GM23338 (cell line): ENCODE data around the gene C2CD3. TPM values are rescaled to one million over a fixed set of nuclear protein-coding genes. Genes with fewer than 3 reads are reported as not detected.
A peak's percentile ranks its signal among the peaks of the same experiment; 100 is the strongest.

Experiments used
- ATAC-seq: fragments of 200-7000 bp; cut with Tn5 transposase; 3 replicates; pipeline ENCODE4 v1.9.1; 2020
- DNase-seq: peaks from one replicate; pipeline ENCODE4 v3.0.0-alpha.2; 2015; ENCODE audit warnings: low spot score
- H2AFZ ChIP-seq: fragments of 200-600 bp; sonication (generic); 2 replicates; pipeline ENCODE4 v1.8.0; 2016; ENCODE audit warnings: antibody characterized with exemption, mild to moderate bottlenecking, moderate library complexity
- H3F3A ChIP-seq: fragments of 200-600 bp; sonication (generic); replicated peaks from 2 replicates; pipeline ENCODE4 v1.8.0; 2017; ENCODE audit warnings: antibody characterized with exemption, mixed run types, low read depth
- H3K27ac ChIP-seq: fragments of 200-600 bp; sonication (generic); 2 replicates; pipeline ENCODE4 v1.6.1; 2016; ENCODE audit warnings: low read depth
- H3K27me3 ChIP-seq: fragments of 200-600 bp; sonication (generic); 2 replicates; pipeline ENCODE4 v1.8.0; 2016; ENCODE audit warnings: mild to moderate bottlenecking, mixed run types, moderate library complexity; ENCODE audit not compliant: insufficient read depth
- H3K36me3 ChIP-seq: fragments of 200-600 bp; sonication (generic); 2 replicates; pipeline ENCODE4 v1.8.0; 2016; ENCODE audit warnings: mild to moderate bottlenecking; ENCODE audit not compliant: insufficient read depth
- H3K4me1 ChIP-seq: fragments of 200-600 bp; sonication (generic); 2 replicates; pipeline ENCODE4 v1.8.0; 2016; ENCODE audit warnings: mild to moderate bottlenecking, moderate library complexity; ENCODE audit not compliant: insufficient read depth
- H3K4me2 ChIP-seq: fragments of 200-600 bp; sonication (generic); 2 replicates; pipeline ENCODE4 v1.7.1; 2017; ENCODE audit warnings: mixed run types
- H3K4me3 ChIP-seq: fragments of 200-600 bp; sonication (generic); 2 replicates; pipeline ENCODE4 v1.6.1; 2016; ENCODE audit warnings: mixed run types
- H3K79me2 ChIP-seq: fragments of 200-600 bp; sonication (generic); replicated peaks from 2 replicates; pipeline ENCODE4 v1.8.0; 2017; ENCODE audit warnings: mild to moderate bottlenecking; ENCODE audit not compliant: insufficient read depth
- H3K9me2 ChIP-seq: fragments of 200-600 bp; sonication (generic); 2 replicates; pipeline ENCODE4 v1.8.0; 2017; ENCODE audit not compliant: insufficient read depth
- H4K20me1 ChIP-seq: fragments of 200-600 bp; sonication (generic); replicated peaks from 2 replicates; pipeline ENCODE4 v1.8.0; 2017; ENCODE audit warnings: mild to moderate bottlenecking; ENCODE audit not compliant: insufficient read depth
- H3K27ac Mint-ChIP-seq: 2 replicates; pipeline ENCODE4 v1.8.0; 2020; ENCODE audit warnings: inconsistent platforms, mild to moderate bottlenecking, moderate library complexity, mixed read lengths
- H3K27me3 Mint-ChIP-seq: 3 replicates; pipeline ENCODE4 v1.8.0; 2022; ENCODE audit warnings: low read depth, mild to moderate bottlenecking, moderate library complexity, mixed read lengths, inconsistent platforms; ENCODE audit not compliant: insufficient read depth, poor library complexity
- H3K36me3 Mint-ChIP-seq: 3 replicates; pipeline ENCODE4 v1.8.0; 2021; ENCODE audit warnings: low read depth, mild to moderate bottlenecking, inconsistent platforms, moderate library complexity, mixed read lengths
- H3K4me1 Mint-ChIP-seq: 3 replicates; pipeline ENCODE4 v1.8.0; 2020; ENCODE audit warnings: mild to moderate bottlenecking, inconsistent platforms, mixed read lengths
- H3K4me3 Mint-ChIP-seq: 3 replicates; pipeline ENCODE4 v1.8.0; 2021; ENCODE audit warnings: moderate library complexity, mild to moderate bottlenecking, inconsistent platforms, mixed read lengths
- H3K9me3 Mint-ChIP-seq: 3 replicates; pipeline ENCODE4 v1.8.0; 2020; ENCODE audit warnings: moderate library complexity, mild to moderate bottlenecking, inconsistent platforms, mixed read lengths
- CREB1 ChIP-seq: fragments of 250-450 bp; sonication (Bioruptor Pico); IDR thresholded peaks from 2 replicates; pipeline ENCODE4 v1.5.0; 2020; ENCODE audit warnings: low read depth, mild to moderate bottlenecking, moderate library complexity
- CTCF ChIP-seq, 2 experiments: fragments of 200-600 bp in 1 of 2; sonication (generic) in 1 of 2; conservative IDR thresholded peaks; 2 replicates each; pipeline versions ENCODE4 v1.5.1 to v1.6.1; 2016 to 2017; ENCODE audit warnings: antibody characterized with exemption in 2 of 2, low read depth in 2 of 2, mild to moderate bottlenecking in 2 of 2, moderate library complexity in 1 of 2
- EZH2 ChIP-seq: fragments of 200-600 bp; sonication (generic); IDR thresholded peaks from one replicate; pipeline ENCODE4 v1.8.0; 2017; ENCODE audit warnings: antibody characterized with exemption, mild to moderate bottlenecking, low read depth; ENCODE audit not compliant: unreplicated experiment
- EZH2phosphoT487 ChIP-seq: fragments of 200-600 bp; sonication (generic); IDR thresholded peaks from one replicate; pipeline ENCODE4 v1.8.1; 2018; ENCODE audit warnings: antibody characterized with exemption; ENCODE audit not compliant: unreplicated experiment
- NANOG ChIP-seq: IDR thresholded peaks from 2 replicates; pipeline ENCODE4 v1.6.1; 2016; ENCODE audit warnings: antibody characterized with exemption, borderline replicate concordance
- POLR2AphosphoS5 ChIP-seq: IDR thresholded peaks from 2 replicates; pipeline ENCODE4 v1.6.1; 2016; ENCODE audit warnings: antibody characterized with exemption, low read depth
- STAT1 ChIP-seq: IDR thresholded peaks from one replicate; pipeline ENCODE4 v1.6.1; 2016; ENCODE audit warnings: antibody characterized with exemption; ENCODE audit not compliant: unreplicated experiment
- ZNF331 ChIP-seq: fragments of 250-450 bp; sonication (Bioruptor Pico); IDR thresholded peaks from 2 replicates; pipeline ENCODE4 v1.5.0; 2020; ENCODE audit warnings: low read depth, mild to moderate bottlenecking, moderate library complexity
- polyA plus RNA-seq: library from polyadenylated mRNA; unstranded; fragments of >200 nt; fragmentation: Nextera tagmentation; extraction: Ambion mirVana; gene quantifications from 2 replicates; pipeline ENCODE4 v1.2.1, GENCODE V29; 2016
- total RNA-seq: library from RNA; depleted of rRNA; stranded (reverse); fragments of >200 nt; shearing (Covaris generic); gene quantifications from 2 replicates; pipeline ENCODE4 v1.2.3, GENCODE V29; 2014
- TF ChIP-seq, protein P1 (sequence below): fragments of 250-450 bp; sonication (Bioruptor Pico); IDR thresholded peaks from 2 replicates; pipeline ENCODE4 v1.5.0; 2020; ENCODE audit warnings: mild to moderate bottlenecking, moderate library complexity

The C2CD3 gene
- total and polyA plus RNA-seq, 2 experiments from 2014 or later = 15.5 to 29.5 TPM

DNA sequence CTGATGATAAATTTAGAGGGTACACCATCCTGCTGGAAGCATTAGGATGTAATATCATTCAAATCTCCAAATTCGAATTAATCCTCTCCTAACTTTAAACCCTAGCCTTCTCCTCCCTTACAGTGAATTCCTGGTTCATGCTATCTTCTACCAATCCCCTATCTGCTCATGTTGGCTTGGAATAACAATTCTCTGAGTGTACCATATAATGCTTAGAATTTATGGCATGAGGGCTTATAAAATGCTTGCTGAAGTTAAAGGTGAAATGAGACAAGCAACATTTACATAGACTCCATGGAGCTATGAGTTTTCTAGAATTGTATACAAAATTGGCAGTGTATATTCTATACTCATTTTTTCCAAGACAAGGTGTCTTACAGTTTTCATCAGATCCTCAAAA, 79.3 kb downstream of the C2CD3 start (continued):
- TF ChIP-seq EZH2 (no peak), POLR2AphosphoS5 (no peak), EZH2phosphoT487 (no peak), ZNF331 (CRISPR knock-in tag) (no peak), NANOG (no peak), STAT1 (no peak)
- TF ChIP-seq, protein P1, sequence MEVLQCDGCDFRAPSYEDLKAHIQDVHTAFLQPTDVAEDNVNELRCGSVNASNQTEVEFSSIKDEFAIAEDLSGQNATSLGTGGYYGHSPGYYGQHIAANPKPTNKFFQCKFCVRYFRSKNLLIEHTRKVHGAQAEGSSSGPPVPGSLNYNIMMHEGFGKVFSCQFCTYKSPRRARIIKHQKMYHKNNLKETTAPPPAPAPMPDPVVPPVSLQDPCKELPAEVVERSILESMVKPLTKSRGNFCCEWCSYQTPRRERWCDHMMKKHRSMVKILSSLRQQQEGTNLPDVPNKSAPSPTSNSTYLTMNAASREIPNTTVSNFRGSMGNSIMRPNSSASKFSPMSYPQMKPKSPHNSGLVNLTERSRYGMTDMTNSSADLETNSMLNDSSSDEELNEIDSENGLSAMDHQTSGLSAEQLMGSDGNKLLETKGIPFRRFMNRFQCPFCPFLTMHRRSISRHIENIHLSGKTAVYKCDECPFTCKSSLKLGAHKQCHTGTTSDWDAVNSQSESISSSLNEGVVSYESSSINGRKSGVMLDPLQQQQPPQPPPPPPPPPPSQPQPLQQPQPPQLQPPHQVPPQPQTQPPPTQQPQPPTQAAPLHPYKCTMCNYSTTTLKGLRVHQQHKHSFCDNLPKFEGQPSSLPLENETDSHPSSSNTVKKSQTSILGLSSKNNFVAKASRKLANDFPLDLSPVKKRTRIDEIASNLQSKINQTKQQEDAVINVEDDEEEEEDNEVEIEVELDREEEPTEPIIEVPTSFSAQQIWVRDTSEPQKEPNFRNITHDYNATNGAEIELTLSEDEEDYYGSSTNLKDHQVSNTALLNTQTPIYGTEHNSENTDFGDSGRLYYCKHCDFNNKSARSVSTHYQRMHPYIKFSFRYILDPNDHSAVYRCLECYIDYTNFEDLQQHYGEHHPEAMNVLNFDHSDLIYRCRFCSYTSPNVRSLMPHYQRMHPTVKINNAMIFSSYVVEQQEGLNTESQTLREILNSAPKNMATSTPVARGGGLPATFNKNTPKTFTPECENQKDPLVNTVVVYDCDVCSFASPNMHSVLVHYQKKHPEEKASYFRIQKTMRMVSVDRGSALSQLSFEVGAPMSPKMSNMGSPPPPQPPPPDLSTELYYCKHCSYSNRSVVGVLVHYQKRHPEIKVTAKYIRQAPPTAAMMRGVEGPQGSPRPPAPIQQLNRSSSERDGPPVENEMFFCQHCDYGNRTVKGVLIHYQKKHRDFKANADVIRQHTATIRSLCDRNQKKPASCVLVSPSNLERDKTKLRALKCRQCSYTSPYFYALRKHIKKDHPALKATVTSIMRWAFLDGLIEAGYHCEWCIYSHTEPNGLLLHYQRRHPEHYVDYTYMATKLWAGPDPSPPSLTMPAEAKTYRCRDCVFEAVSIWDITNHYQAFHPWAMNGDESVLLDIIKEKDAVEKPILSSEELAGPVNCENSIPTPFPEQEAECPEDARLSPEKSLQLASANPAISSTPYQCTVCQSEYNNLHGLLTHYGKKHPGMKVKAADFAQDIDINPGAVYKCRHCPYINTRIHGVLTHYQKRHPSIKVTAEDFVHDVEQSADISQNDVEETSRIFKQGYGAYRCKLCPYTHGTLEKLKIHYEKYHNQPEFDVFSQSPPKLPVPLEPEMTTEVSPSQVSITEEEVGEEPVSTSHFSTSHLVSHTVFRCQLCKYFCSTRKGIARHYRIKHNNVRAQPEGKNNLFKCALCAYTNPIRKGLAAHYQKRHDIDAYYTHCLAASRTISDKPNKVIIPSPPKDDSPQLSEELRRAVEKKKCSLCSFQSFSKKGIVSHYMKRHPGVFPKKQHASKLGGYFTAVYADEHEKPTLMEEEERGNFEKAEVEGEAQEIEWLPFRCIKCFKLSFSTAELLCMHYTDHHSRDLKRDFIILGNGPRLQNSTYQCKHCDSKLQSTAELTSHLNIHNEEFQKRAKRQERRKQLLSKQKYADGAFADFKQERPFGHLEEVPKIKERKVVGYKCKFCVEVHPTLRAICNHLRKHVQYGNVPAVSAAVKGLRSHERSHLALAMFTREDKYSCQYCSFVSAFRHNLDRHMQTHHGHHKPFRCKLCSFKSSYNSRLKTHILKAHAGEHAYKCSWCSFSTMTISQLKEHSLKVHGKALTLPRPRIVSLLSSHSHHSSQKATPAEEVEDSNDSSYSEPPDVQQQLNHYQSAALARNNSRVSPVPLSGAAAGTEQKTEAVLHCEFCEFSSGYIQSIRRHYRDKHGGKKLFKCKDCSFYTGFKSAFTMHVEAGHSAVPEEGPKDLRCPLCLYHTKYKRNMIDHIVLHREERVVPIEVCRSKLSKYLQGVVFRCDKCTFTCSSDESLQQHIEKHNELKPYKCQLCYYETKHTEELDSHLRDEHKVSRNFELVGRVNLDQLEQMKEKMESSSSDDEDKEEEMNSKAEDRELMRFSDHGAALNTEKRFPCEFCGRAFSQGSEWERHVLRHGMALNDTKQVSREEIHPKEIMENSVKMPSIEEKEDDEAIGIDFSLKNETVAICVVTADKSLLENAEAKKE (CRISPR knock-in tag) = no peak

DNA sequence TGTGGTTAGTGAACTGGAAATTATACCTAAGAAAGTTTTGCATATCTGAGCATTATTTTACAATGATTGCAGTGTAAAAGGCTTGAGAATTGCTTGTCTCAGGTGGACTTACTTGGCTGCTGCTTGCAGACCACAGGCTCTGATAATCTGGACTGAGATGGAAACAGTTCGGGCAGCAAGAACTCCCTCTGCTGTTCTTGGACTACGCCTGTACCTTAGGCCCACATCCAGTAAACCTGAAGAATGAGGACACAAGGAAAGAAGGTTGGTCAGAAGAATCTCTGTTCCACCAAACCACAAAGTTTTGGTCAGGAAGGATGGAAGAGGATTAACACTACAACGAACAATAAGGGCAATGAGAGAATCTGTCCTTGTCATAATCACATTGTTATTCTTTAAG, 80.1 kb downstream of the C2CD3 start:
- ATAC-seq = no peak
- no peaks in the 10 kb centered on the region for H3K27me3 Mint-ChIP-seq
- TF ChIP-seq CTCF (conservative IDR thresholded peaks at IDR 0.05; ENCODE audit: low read depth in 2 of 2) = peak in 1 of 2 experiments; percentile 22; a peak in 2 of 4 replicates
- no peak for TF ChIP-seq EZH2phosphoT487
- TF ChIP-seq CREB1 (CRISPR knock-in tag) = no peak
- TF ChIP-seq, protein P1 (CRISPR knock-in tag) = no peak

More for the DNA sequence above, 80.1 kb downstream of the C2CD3 start:
- Histone ChIP-seq H4K20me1 (no peaks in the 10 kb centered on the region), H3K4me2 (no peak overlapping the region), H3K79me2 (no peaks in the 10 kb centered on the region), H3K27me3 (no peaks in the 10 kb centered on the region), H3K36me3 (peaks cover 15% of the 10 kb centered on the region; the same call in 1 of the 2 replicates), H3K4me1 (no peaks in the 10 kb centered on the region), H3K4me3 (no peak overlapping the region), H3K27ac (no peak overlapping the region), H3K9me2 (no peaks in the 10 kb centered on the region), H2AFZ (no peak overlapping the region), H3F3A (no peaks in the 10 kb centered on the region)
- DNase-seq = no peak
- Mint-ChIP-seq H3K4me3 (no peak overlapping the region), H3K9me3 (no peaks in the 10 kb centered on the region), H3K4me1 (no peaks in the 10 kb centered on the region), H3K36me3 (peaks cover 7% of the 10 kb centered on the region; the same call in 2 of the 3 replicates), H3K27ac (no peak overlapping the region)
